NCI-H1694 treated with DMSO at 0.1 percent for 48 hours (cell line): Measurements from ENCODE around the gene KIAA1549.
"Not testable (repeated sequence)": the region's sequence is repeated elsewhere in the genome, so short reads cannot be mapped to it uniquely, and the experiment has no call there.

Source experiments
- DNase-seq: peaks from one replicate; lab custom pipeline; 2025; lab: John Stamatoyannopoulos, UW

The KIAA1549 gene

DNA sequence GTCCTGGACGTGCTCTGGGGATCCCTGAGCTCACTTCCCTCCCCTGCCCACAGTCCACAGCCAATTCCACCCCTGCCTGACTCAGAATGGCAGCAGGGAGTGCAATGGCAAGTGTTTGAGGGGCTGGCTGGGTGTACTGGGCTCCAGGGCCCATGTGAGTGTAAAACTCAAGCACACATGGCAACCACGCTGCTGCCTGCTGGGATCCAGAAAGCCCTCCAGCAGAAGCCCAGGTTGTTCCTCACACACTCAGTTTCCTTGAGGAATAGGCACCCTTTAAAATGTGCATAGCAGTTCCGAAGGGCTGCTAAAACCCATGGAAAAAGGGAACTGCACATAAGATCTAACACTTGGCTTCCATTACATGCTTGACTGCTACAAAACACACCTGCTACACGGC lies 171.8 kb downstream of the KIAA1549 start:
- DNase-seq, result no peak

GRCh38 chr7:138804618-138805017 lies 176.6 kb downstream of the KIAA1549 start:
- no peak for DNase-seq

- DNase-seq, result no peak
Measured at GRCh38 chr7:138802706-138803105, 178.5 kb downstream of the KIAA1549 start.

GRCh38 chr7:138801256-138801655 lies 179.9 kb downstream of the KIAA1549 start:
- no peak for DNase-seq

GRCh38 chr7:138799336-138800000 lies 181.7 kb downstream of the KIAA1549 start:
- no peak for DNase-seq

DNA sequence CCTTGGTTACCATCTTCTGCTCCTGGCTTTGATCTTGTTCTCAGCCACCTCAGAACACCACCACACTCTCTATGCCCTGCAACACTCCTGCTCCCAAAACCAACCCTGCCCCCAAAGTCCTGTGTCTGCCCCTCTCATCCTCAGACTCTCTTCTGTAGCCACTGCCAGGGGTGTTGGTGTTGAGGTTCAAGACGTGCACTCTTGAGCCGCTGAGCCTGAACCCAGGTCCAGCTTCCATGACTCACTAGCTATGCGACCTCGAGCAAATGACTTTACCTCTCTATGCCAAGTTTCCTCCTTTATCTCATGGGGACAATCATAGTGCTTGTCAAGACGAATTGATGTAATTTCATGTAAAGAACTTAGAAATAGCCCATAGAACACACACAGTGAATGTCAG lies 182.4 kb downstream of the KIAA1549 start:
- no peak for DNase-seq

DNA sequence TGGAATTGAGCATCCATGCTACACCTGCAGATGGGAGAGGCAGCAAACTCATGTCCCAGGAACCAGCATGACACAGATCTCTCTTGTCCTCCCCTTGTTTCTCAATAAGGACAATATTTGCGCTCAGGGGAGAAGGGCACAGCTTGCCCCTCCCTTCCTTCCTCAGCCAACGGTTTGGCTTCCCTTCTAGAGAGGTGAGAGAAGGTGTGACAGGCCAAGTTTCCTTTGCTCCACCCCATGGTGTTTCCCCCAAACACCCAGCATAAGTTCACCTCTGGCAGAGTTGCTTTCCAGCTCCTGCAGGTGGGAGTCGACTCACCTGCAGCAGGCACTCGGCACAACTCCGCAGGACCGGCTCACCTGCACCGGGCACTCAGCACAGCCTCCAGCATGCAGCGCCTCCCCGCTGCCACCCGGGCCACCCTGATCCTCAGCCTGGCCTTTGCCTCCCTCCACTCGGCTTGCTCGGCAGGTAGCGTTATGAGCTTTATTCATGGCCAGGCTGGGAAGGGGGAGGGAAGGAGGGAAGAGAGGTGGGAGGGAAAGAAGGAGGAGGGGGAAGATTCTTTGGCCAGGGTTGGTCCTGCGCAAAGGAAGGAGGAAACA lies 183.4 kb downstream of the KIAA1549 start, which contains the start of the genes ATP6V0A4 and TMEM213:
TSS of gene ATP6V0A4 (minus strand) at position 482 of the 606 bp plus-strand sequence. CDS start 26,949 bp downstream, outside the sequence.
TSS of gene TMEM213 (plus strand) at position 280 of the 606 bp plus-strand sequence. CDS start at position 391, 111 bp downstream.
- no peak for DNase-seq

DNA sequence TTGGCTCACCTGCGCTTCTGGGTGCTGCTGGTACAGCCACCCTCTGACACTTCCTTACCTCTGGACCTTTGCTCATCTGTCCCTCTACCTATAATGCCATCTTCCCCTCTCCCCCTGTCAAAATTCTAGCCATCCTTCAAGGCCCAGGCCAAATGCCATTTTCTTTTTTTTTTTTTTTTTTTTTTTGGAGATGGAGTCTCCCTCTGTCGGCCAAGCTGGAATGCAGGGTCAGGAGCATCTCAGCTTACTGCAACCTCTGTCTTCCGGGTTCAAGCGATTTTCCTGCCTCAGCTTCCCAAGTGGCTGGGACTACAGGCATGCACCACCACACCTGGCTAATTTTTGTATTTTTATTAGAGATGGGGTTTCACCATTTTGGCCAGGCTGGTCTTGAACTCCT lies 184.1 kb downstream of the KIAA1549 start:
- not testable (repeated sequence) for DNase-seq

DNA sequence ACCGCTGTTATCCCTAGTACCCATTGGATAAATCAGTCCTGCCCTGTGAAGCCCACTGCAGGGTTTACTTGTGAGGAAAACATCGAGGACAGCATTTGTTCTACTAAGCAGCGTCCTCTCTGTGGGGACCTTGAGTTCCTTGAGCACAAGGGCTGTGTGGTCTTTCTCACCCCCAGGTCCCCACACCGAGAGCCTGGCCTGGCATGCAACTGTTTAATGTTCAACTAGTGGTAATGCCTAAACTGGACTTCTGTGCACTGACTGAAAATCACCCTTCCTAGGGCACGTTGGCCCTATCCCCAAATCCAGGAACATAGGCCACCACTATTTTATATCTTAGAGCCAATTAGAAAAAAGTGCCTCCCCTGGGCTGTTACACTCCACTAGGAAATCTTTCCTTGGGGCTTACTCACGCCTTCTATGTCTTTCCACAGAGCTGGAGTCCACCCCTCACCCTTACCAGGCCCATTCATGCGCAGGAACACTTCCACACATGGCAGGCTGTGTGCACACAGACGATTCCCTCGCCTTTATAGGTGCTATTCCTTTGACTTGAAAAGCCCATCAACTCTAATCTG lies 185.1 kb downstream of the KIAA1549 start:
- DNase-seq, result no peak

DNA sequence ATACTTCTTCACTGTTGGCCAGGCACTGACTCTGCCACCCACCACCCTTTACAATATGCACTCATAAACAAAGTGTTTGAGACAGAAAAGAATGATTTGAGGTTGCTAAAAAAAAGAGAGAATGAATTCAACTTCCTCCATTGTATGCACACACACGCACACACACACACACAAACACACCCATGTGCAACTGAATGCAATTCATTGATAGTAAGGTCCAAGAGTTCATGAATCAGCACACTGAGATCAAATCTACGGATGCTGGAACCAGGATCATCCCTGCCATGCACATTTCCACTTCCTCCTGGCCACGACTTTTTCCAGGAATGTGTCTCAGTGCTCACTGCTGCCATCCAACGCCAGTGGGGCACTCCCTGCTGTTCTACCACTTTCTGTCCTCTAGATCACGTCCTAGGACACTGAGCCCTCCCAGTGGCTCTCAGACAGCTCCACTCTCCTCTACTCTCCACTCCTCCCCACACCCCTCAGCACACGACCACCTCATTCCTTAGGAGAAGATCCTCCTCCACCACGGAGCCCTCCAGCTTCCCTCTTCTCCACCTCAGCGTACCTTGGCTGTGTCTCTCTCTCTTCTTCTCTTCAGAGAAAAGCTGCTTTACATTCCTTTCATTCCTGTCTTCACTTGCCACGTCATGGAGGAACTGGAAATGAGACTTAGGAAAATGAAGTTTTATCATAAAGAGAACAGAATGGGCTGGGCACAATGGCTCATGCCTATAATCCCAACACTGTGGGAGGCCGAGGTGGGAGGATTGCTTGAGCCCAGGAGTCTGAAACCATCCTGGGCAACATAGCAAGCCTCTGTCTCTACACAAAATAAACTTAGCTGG lies 195.4 kb downstream of the KIAA1549 start:
- DNase-seq, result no peak

DNA sequence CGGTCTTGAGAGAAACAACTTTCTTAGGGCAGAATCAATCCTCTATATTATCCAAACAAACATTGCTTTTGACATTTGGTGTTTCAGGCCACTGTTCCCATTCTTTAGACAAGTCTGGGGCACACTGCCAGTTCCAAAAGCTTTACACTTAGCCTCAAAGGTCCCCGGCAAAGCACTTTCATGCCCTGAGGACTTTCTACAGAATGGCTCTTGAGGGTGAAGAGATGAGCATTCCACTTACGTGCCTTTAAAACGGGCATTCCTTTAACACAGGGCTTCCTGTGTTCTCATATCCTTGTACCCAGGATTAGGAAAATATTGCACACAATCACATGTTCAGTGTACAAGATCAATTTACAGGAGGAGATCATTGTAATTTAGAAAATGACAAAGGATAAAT lies 196.5 kb downstream of the KIAA1549 start:
- DNase-seq, result no peak
